WTC11 (cell line): ENCODE measurements around the gene NCK1. TPM values are rescaled to one million over a fixed set of nuclear protein-coding genes. Genes with fewer than 3 reads are reported as not detected.
"Not testable (repeated sequence)": the region's sequence is repeated elsewhere in the genome, so short reads cannot be mapped to it uniquely, and the experiment has no call there.

ENCODE experiments used
- ATAC-seq: fragments of 200-7000 bp; cut with Tn5 transposase; 2 replicates; pipeline ENCODE4 v1.10.0; 2021; ENCODE audit warnings: mild to moderate bottlenecking, moderate library complexity
- CTCF ChIA-PET: fragments of 300-600 bp; sonication (Branson Sonifier 250); formaldehyde crosslinking; loops from one replicate; lab custom pipeline; 2021; ENCODE audit warnings: antibody characterized with exemption; lab: Charles Lee
- POLR2A ChIA-PET: fragments of 350-600 bp; sonication (Branson Sonifier 250); formaldehyde crosslinking; loops from one replicate; lab custom pipeline; 2021; ENCODE audit warnings: antibody characterized with exemption; lab: Charles Lee
- DNase-seq: peaks from one replicate; pipeline ENCODE4 v3.0.0; 2021; ENCODE audit warnings: low spot score
- H3K27ac Mint-ChIP-seq: 2 replicates; pipeline ENCODE4 v1.8.0; 2021; ENCODE audit warnings: mixed read lengths
- H3K27me3 Mint-ChIP-seq: 2 replicates; pipeline ENCODE4 v1.8.0; 2021; ENCODE audit warnings: low read depth, mild to moderate bottlenecking, moderate library complexity, mixed read lengths
- H3K36me3 Mint-ChIP-seq: 2 replicates; pipeline ENCODE4 v1.8.0; 2021; ENCODE audit warnings: mixed read lengths
- H3K4me1 Mint-ChIP-seq: 2 replicates; pipeline ENCODE4 v1.8.0; 2022; ENCODE audit warnings: mixed read lengths
- H3K4me3 Mint-ChIP-seq: 2 replicates; pipeline ENCODE4 v1.8.0; 2021; ENCODE audit warnings: mild to moderate bottlenecking, moderate library complexity, mixed read lengths
- H3K9me3 Mint-ChIP-seq: 2 replicates; pipeline ENCODE4 v1.8.0; 2021; ENCODE audit warnings: mixed read lengths
- CTCF ChIP-seq: fragments of 200-600 bp; IDR thresholded peaks from 2 replicates; pipeline ENCODE4 v1.8.0; 2022; ENCODE audit warnings: antibody characterized with exemption
- FOXJ3 ChIP-seq: sonication (generic); formaldehyde crosslinking; IDR thresholded peaks from 2 replicates; pipeline ENCODE4 v1.9.0; 2021; ENCODE audit warnings: missing genetic modification reagents, mild to moderate bottlenecking, borderline replicate concordance
- GABPB1 ChIP-seq: sonication (generic); formaldehyde crosslinking; IDR thresholded peaks from 2 replicates; pipeline ENCODE4 v1.8.1; 2023; ENCODE audit warnings: mild to moderate bottlenecking, missing genetic modification reagents
- HMGA2 ChIP-seq: fragments of 250-450 bp; sonication (Bioruptor Pico); IDR thresholded peaks from 2 replicates; pipeline ENCODE4 v1.4.0; 2021; ENCODE audit warnings: mild to moderate bottlenecking, moderate library complexity
- IRF2 ChIP-seq: sonication (generic); formaldehyde crosslinking; IDR thresholded peaks from 2 replicates; pipeline ENCODE4 v1.8.0; 2022; ENCODE audit warnings: low read depth, missing genetic modification reagents, borderline replicate concordance
- NR1H2 ChIP-seq: sonication (generic); formaldehyde crosslinking; IDR thresholded peaks from 2 replicates; pipeline ENCODE4 v1.9.0; 2021; ENCODE audit warnings: mild to moderate bottlenecking, moderate library complexity, missing genetic modification reagents
- RELA ChIP-seq: sonication (generic); formaldehyde crosslinking; IDR thresholded peaks from 2 replicates; pipeline ENCODE4 v1.8.1; 2022; ENCODE audit warnings: missing genetic modification reagents, mild to moderate bottlenecking, borderline replicate concordance
- SOX15 ChIP-seq: fragments of 250-450 bp; sonication (Bioruptor Pico); IDR thresholded peaks from 2 replicates; pipeline ENCODE4 v1.9.0; 2021; ENCODE audit warnings: mild to moderate bottlenecking
- TCF7 ChIP-seq: sonication (generic); formaldehyde crosslinking; IDR thresholded peaks from 2 replicates; pipeline ENCODE4 v1.8.0; 2022; ENCODE audit warnings: mild to moderate bottlenecking, low read depth, missing genetic modification reagents, moderate library complexity
- ZNF138 ChIP-seq: sonication (generic); formaldehyde crosslinking; conservative IDR thresholded peaks from 2 replicates; pipeline ENCODE4 v1.8.1; 2022; ENCODE audit warnings: mild to moderate bottlenecking, moderate library complexity, missing genetic modification reagents
- total RNA-seq: library from RNA; stranded (reverse); gene quantifications from 3 replicates; pipeline ENCODE4 v1.2.3, GENCODE V29; 2021
- TF ChIP-seq, protein P1 (sequence below): fragments of 250-450 bp; sonication (Bioruptor Pico); IDR thresholded peaks from 2 replicates; pipeline ENCODE4 v1.8.0; 2021; ENCODE audit warnings: mild to moderate bottlenecking
- TF ChIP-seq, protein P2 (sequence below): fragments of 250-450 bp; sonication (Bioruptor Pico); IDR thresholded peaks from 2 replicates; pipeline ENCODE4 v1.9.0; 2021; ENCODE audit warnings: mild to moderate bottlenecking, borderline replicate concordance
- TF ChIP-seq, protein P3 (sequence below): sonication (generic); formaldehyde crosslinking; IDR thresholded peaks from 2 replicates; pipeline ENCODE4 v1.8.1; 2023; ENCODE audit warnings: mild to moderate bottlenecking, missing genetic modification reagents, moderate library complexity
- TF ChIP-seq, protein P4 (sequence below): sonication (generic); formaldehyde crosslinking; IDR thresholded peaks from 2 replicates; pipeline ENCODE4 v1.8.0; 2022; ENCODE audit warnings: mild to moderate bottlenecking, missing genetic modification reagents
- TF ChIP-seq, protein P5 (sequence below): sonication (generic); formaldehyde crosslinking; IDR thresholded peaks from 2 replicates; pipeline ENCODE4 v1.8.1; 2023; ENCODE audit warnings: mild to moderate bottlenecking, missing genetic modification reagents, borderline replicate concordance

Gene NCK1
- total RNA-seq, 1 experiment from 2014 or later: 28.9 TPM

DNA sequence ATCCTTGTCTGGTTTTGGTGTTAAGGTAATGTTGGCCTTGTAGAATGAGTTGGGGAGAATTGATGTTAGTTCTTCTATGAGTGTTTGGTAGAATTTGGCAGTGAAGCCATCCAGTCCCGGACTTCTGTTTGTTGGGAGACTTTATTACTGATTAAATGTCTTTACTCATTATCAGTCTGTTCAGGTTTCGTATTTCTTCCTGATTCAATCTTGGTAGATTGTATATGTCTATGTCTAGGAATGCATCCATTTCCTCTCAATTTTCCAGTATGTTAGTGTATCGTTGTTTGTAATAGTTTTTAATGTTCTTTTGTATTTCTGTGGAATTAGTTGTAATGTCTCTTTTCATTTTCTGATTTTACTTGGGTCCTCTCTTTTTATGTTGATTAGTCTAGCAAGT, 39.4 kb downstream of the NCK1 start:
- Mint-ChIP-seq H3K4me1 (peaks cover 58% of the 10 kb centered on the region), H3K27ac (peak overlapping the region; percentile 93), H3K9me3 (peaks cover 7% of the 10 kb centered on the region; the same call in 1 of the 2 replicates), H3K36me3 (peaks cover 3% of the 10 kb centered on the region; the same call in 1 of the 2 replicates), H3K4me3 (no peak overlapping the region; the same call in 1 of the 2 replicates), H3K27me3 (no peaks in the 10 kb centered on the region)
- TF ChIP-seq TCF7 (CRISPR knock-in tag) (no peak), NR1H2 (CRISPR knock-in tag) (no peak), FOXJ3 (CRISPR knock-in tag) (no peak), ZNF138 (CRISPR knock-in tag) (no peak), CTCF (no peak), IRF2 (CRISPR knock-in tag) (no peak), RELA (CRISPR knock-in tag) (no peak), SOX15 (no peak), HMGA2 (CRISPR knock-in tag) (no peak), GABPB1 (CRISPR knock-in tag) (no peak)
- TF ChIP-seq, protein P1, sequence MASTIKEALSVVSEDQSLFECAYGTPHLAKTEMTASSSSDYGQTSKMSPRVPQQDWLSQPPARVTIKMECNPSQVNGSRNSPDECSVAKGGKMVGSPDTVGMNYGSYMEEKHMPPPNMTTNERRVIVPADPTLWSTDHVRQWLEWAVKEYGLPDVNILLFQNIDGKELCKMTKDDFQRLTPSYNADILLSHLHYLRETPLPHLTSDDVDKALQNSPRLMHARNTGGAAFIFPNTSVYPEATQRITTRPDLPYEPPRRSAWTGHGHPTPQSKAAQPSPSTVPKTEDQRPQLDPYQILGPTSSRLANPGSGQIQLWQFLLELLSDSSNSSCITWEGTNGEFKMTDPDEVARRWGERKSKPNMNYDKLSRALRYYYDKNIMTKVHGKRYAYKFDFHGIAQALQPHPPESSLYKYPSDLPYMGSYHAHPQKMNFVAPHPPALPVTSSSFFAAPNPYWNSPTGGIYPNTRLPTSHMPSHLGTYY (CRISPR knock-in tag): no peak
- TF ChIP-seq, protein P2, sequence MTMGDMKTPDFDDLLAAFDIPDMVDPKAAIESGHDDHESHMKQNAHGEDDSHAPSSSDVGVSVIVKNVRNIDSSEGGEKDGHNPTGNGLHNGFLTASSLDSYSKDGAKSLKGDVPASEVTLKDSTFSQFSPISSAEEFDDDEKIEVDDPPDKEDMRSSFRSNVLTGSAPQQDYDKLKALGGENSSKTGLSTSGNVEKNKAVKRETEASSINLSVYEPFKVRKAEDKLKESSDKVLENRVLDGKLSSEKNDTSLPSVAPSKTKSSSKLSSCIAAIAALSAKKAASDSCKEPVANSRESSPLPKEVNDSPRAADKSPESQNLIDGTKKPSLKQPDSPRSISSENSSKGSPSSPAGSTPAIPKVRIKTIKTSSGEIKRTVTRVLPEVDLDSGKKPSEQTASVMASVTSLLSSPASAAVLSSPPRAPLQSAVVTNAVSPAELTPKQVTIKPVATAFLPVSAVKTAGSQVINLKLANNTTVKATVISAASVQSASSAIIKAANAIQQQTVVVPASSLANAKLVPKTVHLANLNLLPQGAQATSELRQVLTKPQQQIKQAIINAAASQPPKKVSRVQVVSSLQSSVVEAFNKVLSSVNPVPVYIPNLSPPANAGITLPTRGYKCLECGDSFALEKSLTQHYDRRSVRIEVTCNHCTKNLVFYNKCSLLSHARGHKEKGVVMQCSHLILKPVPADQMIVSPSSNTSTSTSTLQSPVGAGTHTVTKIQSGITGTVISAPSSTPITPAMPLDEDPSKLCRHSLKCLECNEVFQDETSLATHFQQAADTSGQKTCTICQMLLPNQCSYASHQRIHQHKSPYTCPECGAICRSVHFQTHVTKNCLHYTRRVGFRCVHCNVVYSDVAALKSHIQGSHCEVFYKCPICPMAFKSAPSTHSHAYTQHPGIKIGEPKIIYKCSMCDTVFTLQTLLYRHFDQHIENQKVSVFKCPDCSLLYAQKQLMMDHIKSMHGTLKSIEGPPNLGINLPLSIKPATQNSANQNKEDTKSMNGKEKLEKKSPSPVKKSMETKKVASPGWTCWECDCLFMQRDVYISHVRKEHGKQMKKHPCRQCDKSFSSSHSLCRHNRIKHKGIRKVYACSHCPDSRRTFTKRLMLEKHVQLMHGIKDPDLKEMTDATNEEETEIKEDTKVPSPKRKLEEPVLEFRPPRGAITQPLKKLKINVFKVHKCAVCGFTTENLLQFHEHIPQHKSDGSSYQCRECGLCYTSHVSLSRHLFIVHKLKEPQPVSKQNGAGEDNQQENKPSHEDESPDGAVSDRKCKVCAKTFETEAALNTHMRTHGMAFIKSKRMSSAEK (CRISPR knock-in tag): no peak
- TF ChIP-seq, protein P3, sequence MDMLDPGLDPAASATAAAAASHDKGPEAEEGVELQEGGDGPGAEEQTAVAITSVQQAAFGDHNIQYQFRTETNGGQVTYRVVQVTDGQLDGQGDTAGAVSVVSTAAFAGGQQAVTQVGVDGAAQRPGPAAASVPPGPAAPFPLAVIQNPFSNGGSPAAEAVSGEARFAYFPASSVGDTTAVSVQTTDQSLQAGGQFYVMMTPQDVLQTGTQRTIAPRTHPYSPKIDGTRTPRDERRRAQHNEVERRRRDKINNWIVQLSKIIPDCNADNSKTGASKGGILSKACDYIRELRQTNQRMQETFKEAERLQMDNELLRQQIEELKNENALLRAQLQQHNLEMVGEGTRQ (CRISPR knock-in tag): no peak
- TF ChIP-seq, protein P4, sequence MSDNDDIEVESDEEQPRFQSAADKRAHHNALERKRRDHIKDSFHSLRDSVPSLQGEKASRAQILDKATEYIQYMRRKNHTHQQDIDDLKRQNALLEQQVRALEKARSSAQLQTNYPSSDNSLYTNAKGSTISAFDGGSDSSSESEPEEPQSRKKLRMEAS (CRISPR knock-in tag): no peak
- TF ChIP-seq, protein P5, sequence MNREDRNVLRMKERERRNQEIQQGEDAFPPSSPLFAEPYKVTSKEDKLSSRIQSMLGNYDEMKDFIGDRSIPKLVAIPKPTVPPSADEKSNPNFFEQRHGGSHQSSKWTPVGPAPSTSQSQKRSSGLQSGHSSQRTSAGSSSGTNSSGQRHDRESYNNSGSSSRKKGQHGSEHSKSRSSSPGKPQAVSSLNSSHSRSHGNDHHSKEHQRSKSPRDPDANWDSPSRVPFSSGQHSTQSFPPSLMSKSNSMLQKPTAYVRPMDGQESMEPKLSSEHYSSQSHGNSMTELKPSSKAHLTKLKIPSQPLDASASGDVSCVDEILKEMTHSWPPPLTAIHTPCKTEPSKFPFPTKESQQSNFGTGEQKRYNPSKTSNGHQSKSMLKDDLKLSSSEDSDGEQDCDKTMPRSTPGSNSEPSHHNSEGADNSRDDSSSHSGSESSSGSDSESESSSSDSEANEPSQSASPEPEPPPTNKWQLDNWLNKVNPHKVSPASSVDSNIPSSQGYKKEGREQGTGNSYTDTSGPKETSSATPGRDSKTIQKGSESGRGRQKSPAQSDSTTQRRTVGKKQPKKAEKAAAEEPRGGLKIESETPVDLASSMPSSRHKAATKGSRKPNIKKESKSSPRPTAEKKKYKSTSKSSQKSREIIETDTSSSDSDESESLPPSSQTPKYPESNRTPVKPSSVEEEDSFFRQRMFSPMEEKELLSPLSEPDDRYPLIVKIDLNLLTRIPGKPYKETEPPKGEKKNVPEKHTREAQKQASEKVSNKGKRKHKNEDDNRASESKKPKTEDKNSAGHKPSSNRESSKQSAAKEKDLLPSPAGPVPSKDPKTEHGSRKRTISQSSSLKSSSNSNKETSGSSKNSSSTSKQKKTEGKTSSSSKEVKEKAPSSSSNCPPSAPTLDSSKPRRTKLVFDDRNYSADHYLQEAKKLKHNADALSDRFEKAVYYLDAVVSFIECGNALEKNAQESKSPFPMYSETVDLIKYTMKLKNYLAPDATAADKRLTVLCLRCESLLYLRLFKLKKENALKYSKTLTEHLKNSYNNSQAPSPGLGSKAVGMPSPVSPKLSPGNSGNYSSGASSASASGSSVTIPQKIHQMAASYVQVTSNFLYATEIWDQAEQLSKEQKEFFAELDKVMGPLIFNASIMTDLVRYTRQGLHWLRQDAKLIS (CRISPR knock-in tag): no peak
- CTCF ChIA-PET: no interaction called here
- no peak for ATAC-seq
- DNase-seq: no peak
- POLR2A ChIA-PET: no interaction called here

DNA sequence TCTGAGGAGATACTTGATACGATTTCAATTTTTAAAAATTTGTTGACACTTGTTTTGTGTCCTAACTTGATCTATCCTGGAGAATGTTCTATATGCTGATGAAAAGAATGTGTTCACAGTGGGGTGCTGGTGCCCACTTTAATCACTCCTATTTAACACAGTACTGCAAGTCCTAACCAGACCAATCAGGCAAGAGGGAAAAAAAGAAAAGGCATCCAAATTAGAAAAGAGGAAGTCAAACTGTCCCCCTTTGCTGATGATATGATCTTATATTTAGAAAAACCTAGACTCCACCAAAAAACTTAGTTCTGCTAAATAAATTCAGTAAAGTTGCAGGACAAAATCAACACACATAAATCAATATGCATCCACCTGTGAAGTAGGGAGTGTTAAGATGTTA, 40.5 kb downstream of the NCK1 start:
- H3K27me3 Mint-ChIP-seq, H3K9me3 Mint-ChIP-seq, DNase-seq, H3K36me3 Mint-ChIP-seq, POLR2A ChIA-PET: not testable (repeated sequence)
- ATAC-seq: peak; percentile 55
- CTCF ChIA-PET: interaction anchor here (0.7 to 1.1 kb wide), 3 partner anchors 8 to 111 kb away, joined by 3 to 4 read pairs (median 4); no protein-coding TSS in a partner anchor
- peaks cover 64% of the 10 kb centered on the region for H3K4me1 Mint-ChIP-seq
- H3K27ac Mint-ChIP-seq: peak overlapping the region; percentile 22
- peak overlapping the region; percentile 4; the same call in 1 of the 2 replicates for H3K4me3 Mint-ChIP-seq
